HG02610 (cell line): ENCODE results near the gene MGRN1.

Source experiments
- ATAC-seq: cut with Tn5 transposase; IDR thresholded peaks from one replicate; pipeline ENCODE4 v1.9.1; 2021; ENCODE audit warnings: mild to moderate bottlenecking, moderate library complexity; ENCODE audit not compliant: unreplicated experiment

MGRN1 gene

DNA sequence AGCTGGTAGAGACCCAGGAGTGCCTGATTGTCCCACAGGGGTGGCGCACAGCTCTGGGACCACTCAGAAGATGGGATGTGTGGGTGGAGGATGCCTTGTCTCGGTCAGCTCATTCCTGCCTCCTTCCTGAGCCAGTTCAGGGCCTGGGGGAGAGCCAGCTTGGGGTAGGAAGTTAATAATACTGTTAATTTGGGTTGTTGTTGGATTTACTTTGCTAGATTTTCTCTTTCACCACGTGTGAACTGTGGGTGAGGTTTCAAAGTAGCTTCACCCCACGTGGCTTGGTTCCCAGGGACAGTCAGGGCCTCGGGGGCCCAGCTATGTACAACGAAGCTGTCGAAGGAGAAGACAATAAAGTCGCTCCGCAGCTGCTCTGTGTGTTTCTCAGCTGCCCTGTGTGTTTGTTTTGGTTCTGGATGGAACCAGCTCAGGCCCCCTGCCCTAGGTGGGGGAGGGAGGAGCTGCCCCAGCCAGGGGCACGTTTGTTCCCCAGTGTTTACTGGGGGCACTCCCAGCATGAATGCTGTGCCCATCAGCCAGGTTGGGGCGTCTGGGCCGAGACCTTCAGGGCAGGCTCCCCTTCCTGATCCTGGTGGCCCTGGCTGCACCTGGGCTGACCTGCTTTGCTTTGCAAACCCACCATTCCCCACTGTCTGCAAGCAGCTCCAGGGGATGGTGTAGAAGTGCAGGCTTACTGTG lies 71.0 kb downstream of the MGRN1 start:
- ATAC-seq: no peak

DNA sequence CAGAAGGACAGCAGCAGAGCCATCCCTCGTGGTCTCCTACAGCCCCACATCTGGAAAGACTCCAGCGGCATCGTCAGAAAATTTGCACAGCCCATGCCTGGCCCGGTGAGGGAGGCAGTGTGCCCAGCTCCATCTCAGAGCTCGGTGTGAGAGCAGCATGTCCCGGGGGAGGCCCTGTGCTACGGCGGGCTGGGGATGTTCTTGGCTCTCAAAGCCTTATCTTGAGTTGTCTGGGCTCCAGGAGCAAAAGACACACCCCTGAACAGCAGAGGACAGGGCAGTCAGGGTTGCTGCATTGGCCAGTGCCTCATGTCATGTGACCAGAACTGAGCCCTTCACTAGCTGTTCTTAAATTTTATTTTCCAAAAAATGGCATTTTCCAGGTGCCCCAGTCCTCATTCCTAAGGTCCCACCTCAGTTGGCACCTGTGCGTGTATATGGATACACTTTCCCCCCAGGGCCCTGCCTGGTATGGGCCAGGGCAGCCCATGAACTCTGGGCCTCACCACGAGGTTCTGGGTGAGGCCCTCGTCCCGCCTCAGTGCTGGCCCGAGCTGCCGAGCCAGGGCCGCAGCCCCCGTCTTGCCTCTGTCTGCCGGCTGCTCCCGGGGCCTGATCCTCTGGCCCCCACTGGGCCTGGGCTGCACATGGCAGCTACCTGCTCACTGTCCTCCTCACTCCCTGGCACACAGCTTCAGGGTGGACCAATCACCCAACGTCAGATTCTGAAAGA lies 71.7 kb downstream of the MGRN1 start:
- no peak for ATAC-seq

DNA sequence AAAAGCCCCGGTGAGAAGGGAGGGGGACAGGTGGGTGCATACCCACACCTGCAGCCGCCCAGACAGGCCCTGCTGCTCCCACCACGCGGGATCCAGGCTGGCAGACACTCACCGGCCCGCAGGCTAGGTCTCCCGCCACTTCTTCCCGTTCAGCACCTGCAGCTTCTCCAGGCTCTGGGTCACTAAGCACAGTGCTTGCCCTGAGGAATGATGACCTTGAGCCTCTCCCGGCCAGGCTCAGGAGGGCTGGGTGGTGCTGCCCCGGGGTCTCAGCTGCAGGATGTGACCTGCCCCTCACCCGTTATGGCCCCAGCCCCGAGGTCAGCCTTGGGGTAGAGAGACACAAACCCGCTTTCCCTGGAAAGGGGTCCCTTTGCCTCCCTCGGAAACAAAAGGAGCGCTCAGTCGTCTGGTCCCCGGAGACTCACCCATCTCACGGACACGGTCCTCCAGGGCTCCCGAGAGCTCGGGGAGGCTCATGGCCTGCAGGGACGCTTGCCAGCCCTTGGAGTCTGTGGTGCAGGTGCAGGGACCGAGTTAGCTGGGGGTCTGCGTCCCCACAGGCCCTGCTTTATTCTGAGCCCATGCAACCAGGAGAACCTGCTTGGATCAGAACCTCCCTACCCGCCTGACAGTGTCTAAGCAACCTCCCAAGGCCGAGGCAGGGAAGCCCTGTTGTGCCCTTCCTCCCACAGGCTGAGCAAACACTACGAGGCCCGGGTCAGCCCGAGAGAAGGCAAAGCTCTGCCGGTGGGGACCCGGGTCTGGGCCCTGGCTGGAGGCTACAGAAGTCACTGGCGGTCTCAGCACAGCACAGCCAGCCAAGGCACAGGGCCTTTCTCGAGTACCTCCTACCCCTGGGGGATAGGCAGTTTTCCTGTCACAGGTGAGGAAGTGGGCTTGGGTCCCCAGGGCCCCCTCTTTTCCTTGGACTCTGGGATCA lies 72.5 kb downstream of the MGRN1 start:
- ATAC-seq: no peak

GRCh38 chr16:4697848-4698291 lies 73.2 kb downstream of the MGRN1 start:
- no peak for ATAC-seq

GRCh38 chr16:4698321-4699045 lies 73.9 kb downstream of the MGRN1 start:
- ATAC-seq: no peak

DNA sequence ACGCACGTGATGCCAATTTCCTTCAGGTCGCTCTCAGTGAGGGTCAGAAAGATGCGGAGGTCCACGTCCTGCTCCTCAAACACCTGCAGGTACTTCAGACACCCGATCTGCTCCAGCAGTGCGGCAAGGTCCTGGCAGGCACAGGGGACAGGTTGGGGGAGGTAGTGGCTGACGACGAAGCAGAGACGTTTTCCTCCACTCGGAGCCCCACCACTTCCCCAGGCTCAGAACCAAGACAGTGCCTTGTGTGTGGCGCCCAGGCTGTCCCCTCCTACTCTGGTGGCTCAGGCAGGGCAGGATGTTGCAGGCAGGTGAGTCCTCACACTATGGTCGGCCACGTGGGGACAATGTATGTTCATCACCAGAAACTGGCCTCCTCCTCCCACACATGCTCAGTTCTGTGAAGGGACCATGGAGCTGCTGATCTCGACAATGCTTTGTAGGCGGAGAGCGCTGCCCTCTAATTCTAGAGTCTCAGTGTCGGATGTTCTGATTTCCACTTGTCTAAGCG lies 74.5 kb downstream of the MGRN1 start:
- no peak for ATAC-seq

- ATAC-seq: no peak
These were observed 75.9 kb downstream of the MGRN1 start for GRCh38 chr16:4700380-4700996.

GRCh38 chr16:4700997-4701743 lies 76.5 kb downstream of the MGRN1 start:
- ATAC-seq: no peak

DNA sequence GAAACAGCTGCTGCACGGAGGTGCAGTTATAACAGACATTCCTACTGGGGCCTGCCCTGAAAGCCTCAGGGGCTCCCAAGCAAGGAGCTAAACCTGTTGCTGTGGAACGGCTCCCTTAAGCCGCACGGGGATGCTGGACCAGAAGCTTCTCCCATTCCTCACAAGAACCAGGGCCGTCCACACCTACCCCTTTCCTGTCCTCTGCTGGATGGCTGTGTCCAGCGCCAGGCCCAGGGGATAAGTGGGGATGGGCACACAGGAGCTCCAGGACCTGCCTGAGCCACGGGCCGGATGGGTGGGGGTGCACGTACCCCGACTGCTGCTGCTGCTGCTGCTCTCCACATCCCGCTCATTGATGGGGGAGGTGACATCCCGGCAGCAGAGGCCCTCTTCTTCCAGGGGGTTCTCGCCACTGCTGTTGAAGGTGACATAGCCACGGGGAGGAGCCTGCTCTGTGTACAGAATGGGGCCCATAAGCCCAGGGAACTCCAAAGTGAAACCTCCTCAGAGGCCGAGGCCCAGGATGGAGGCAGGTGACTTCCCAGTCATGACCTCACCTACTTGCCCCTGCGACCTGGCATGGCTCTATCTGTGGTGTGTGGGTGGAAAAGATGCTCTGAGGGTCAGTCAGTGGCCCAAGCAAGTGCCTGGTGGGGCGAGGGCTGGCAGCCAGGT lies 77.3 kb downstream of the MGRN1 start:
- no peak for ATAC-seq

- ATAC-seq: no peak
These were observed 77.8 kb downstream of the MGRN1 start for GRCh38 chr16:4702466-4702808.

DNA sequence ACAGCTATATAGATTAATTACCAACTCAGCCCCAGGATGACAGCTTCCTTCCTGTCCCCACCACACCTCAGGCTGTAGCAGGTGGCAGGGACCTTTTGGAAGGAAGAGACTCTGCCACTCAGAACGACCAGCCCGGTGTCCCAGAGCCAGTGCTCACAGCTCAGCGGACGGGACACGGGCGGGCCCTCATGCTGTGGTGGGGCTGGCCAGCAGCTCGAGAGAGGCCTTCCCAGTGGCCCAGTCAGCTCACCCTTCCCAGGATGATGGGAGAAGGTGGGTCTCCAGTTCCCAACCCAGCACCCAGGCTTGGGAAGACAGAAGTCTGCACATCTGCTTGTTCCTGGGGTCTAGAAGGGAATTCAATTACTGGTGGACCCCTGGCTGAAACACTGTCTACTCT lies 79.3 kb downstream of the MGRN1 start:
- no peak for ATAC-seq

DNA sequence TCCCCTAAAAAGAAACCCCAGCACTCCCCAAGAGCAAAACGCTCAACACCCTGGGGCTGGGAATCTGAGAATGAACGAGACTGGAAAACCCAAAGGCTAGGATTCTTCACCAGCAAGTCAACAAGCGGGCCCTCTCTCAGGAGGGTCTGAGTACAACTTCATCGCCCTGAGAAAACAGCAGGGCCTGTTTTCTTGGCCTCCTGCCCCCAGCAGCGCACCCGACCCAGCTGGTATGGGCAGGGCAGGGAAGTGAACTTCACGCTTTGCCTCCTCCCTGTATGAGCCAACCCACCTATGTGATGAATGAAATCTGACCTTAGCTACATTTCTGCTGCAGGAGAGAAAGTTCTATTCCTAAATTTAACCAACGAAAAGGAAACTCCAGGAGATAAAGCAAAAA lies 79.9 kb downstream of the MGRN1 start:
- no peak for ATAC-seq

GRCh38 chr16:4704913-4705312 lies 80.3 kb downstream of the MGRN1 start:
- ATAC-seq: no peak

- no peak for ATAC-seq
These were observed 82.2 kb downstream of the MGRN1 start for GRCh38 chr16:4706871-4707270.

- no peak for ATAC-seq
These were observed 84.9 kb downstream of the MGRN1 start for GRCh38 chr16:4709481-4709880.

GRCh38 chr16:4713663-4714501 lies 89.3 kb downstream of the MGRN1 start:
- no peak for ATAC-seq

- no peak for ATAC-seq
These were observed 90.4 kb downstream of the MGRN1 start for GRCh38 chr16:4714996-4715395.

GRCh38 chr16:4718466-4718865 lies 93.8 kb downstream of the MGRN1 start:
- ATAC-seq: no peak
